Astrocyte (in vitro differentiated cells and primary cell): Measurements from ENCODE around the gene ST6GALNAC3. TPM values are rescaled to one million over a fixed set of nuclear protein-coding genes. Genes with fewer than 3 reads are reported as not detected.

Experiments
- DNase-seq: peaks from one replicate; pipeline ENCODE4 v3.0.0-alpha.2; 2010; ENCODE audit warnings: low read depth
- FAIRE-seq: peaks from 2 replicates; lab custom pipeline; 2011; peaks lifted over from hg19 to GRCh38; lab: Jason Lieb, UNC
- H2AFZ ChIP-seq: 2 replicates; pipeline ENCODE4 v1.6.0; 2012; ENCODE audit warnings: low read depth, low read length, inconsistent platforms
- H3K27ac ChIP-seq: 2 replicates; pipeline ENCODE4 v1.5.1; 2011; ENCODE audit warnings: low read depth, low read length, inconsistent platforms
- H3K27me3 ChIP-seq: 2 replicates; pipeline ENCODE4 v1.6.0; 2011; ENCODE audit warnings: low read length, inconsistent platforms; ENCODE audit not compliant: insufficient read depth
- H3K36me3 ChIP-seq: 2 replicates; pipeline ENCODE4 v1.5.1; 2011; ENCODE audit warnings: low read length, inconsistent platforms; ENCODE audit not compliant: insufficient read depth
- H3K4me1 ChIP-seq: 2 replicates; pipeline ENCODE4 v1.5.1; 2011; ENCODE audit warnings: low read length, inconsistent platforms; ENCODE audit not compliant: insufficient read depth
- H3K4me2 ChIP-seq: 2 replicates; pipeline ENCODE4 v1.6.0; 2012; ENCODE audit warnings: low read length, inconsistent platforms
- H3K4me3 ChIP-seq: 2 replicates; pipeline ENCODE4 v1.5.1; 2011; ENCODE audit warnings: low read depth, mild to moderate bottlenecking, low read length, inconsistent platforms; ENCODE audit not compliant: insufficient read depth
- H3K79me2 ChIP-seq: 2 replicates; pipeline ENCODE4 v1.6.0; 2012; ENCODE audit warnings: mild to moderate bottlenecking, low read length, inconsistent platforms; ENCODE audit not compliant: insufficient read depth
- H3K9ac ChIP-seq: 2 replicates; pipeline ENCODE4 v1.6.0; 2012; ENCODE audit warnings: mild to moderate bottlenecking, low read length, inconsistent platforms
- H3K9me3 ChIP-seq: 2 replicates; pipeline ENCODE4 v1.5.1; 2012; ENCODE audit warnings: low read depth, mild to moderate bottlenecking, low read length, inconsistent platforms; ENCODE audit not compliant: insufficient read depth
- H4K20me1 ChIP-seq: 2 replicates; pipeline ENCODE4 v1.6.0; 2012; ENCODE audit warnings: low read length, inconsistent platforms; ENCODE audit not compliant: insufficient read depth
- H3K27ac Mint-ChIP-seq: one replicate; pipeline ENCODE4 v1.8.0; 2021; ENCODE audit warnings: mild to moderate bottlenecking, mixed read lengths; ENCODE audit not compliant: unreplicated experiment
- H3K27me3 Mint-ChIP-seq: one replicate; pipeline ENCODE4 v1.8.0; 2021; ENCODE audit warnings: low read depth, mixed read lengths; ENCODE audit not compliant: unreplicated experiment
- H3K36me3 Mint-ChIP-seq: one replicate; pipeline ENCODE4 v1.8.0; 2021; ENCODE audit warnings: low read depth, mixed read lengths; ENCODE audit not compliant: unreplicated experiment
- H3K4me1 Mint-ChIP-seq: one replicate; pipeline ENCODE4 v1.8.0; 2021; ENCODE audit warnings: low read depth, mixed read lengths; ENCODE audit not compliant: unreplicated experiment
- H3K4me3 Mint-ChIP-seq: one replicate; pipeline ENCODE4 v1.8.0; 2021; ENCODE audit warnings: mild to moderate bottlenecking, moderate library complexity, mixed read lengths; ENCODE audit not compliant: unreplicated experiment
- H3K9me3 Mint-ChIP-seq: one replicate; pipeline ENCODE4 v1.8.0; 2021; ENCODE audit warnings: mild to moderate bottlenecking, mixed read lengths; ENCODE audit not compliant: unreplicated experiment
- EZH2 ChIP-seq: IDR thresholded peaks from 2 replicates; pipeline ENCODE4 v1.6.1; 2012; ENCODE audit warnings: mild to moderate bottlenecking, low read length, inconsistent platforms; ENCODE audit not compliant: insufficient read depth
- total RNA-seq: library from RNA; stranded (reverse); gene quantifications from 2 replicates; pipeline ENCODE4 v1.2.1, GENCODE V29; 2021
- TF ChIP-seq, protein P1 (sequence below): IDR thresholded peaks from 2 replicates; pipeline ENCODE4 v1.5.1; 2011; ENCODE audit warnings: low read depth, mild to moderate bottlenecking, inconsistent platforms, low read length, moderate library complexity; ENCODE audit not compliant: insufficient read depth

The ST6GALNAC3 gene
- total RNA-seq, 1 donor from 2014 or later, result 3.2 TPM

DNA sequence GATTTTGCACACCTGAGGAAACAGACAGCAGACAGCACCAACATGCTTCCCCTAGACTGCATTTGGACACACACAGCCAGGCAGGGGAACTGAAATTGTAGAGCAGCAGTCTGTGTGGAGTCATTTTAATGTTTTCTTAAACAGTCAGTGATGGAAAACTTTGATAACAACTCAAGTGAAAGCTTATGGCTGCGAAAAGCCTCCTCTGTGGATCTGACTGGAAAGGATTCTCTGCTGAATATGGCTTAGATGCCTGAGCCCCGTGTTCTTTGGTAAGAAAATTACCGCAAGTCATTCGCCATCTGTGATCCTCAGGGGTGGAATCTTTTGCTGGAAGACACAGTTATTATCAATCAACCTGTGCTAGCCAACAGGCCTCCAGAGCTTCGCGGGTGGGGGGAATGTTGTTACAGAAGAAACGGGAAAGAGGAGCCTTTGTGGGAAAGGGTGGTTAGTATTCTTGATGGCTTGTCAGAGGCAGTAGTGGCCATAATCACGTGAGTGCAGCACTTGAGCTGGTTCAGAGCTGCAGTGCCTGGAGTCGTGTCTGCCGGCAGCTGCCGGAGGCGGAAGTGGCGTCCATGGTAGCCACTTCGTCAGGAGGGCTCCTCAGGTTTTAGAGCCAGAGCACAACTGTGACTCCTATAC, 204.7 kb downstream of the ST6GALNAC3 start:
- H3K4me1 ChIP-seq, result peaks cover 3% of the 10 kb centered on the region
- H3K4me3 ChIP-seq, result no peak overlapping the region
- no peak overlapping the region for H3K9ac ChIP-seq
- TF ChIP-seq EZH2, result no peak
- TF ChIP-seq, protein P1, sequence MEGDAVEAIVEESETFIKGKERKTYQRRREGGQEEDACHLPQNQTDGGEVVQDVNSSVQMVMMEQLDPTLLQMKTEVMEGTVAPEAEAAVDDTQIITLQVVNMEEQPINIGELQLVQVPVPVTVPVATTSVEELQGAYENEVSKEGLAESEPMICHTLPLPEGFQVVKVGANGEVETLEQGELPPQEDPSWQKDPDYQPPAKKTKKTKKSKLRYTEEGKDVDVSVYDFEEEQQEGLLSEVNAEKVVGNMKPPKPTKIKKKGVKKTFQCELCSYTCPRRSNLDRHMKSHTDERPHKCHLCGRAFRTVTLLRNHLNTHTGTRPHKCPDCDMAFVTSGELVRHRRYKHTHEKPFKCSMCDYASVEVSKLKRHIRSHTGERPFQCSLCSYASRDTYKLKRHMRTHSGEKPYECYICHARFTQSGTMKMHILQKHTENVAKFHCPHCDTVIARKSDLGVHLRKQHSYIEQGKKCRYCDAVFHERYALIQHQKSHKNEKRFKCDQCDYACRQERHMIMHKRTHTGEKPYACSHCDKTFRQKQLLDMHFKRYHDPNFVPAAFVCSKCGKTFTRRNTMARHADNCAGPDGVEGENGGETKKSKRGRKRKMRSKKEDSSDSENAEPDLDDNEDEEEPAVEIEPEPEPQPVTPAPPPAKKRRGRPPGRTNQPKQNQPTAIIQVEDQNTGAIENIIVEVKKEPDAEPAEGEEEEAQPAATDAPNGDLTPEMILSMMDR, result no peak
- Mint-ChIP-seq H3K27me3 (no peaks in the 10 kb centered on the region), H3K9me3 (no peaks in the 10 kb centered on the region), H3K4me3 (no peak overlapping the region), H3K27ac (no peak overlapping the region), H3K4me1 (peaks cover 2% of the 10 kb centered on the region), H3K36me3 (no peaks in the 10 kb centered on the region)
- no peaks in the 10 kb centered on the region for H4K20me1 ChIP-seq
- no peak for FAIRE-seq
- H3K9me3 ChIP-seq, result no peaks in the 10 kb centered on the region
- H2AFZ ChIP-seq, result peak overlapping the region; percentile 58
- peak overlapping the region; percentile 41 for H3K4me2 ChIP-seq
- H3K79me2 ChIP-seq, result no peaks in the 10 kb centered on the region
- no peaks in the 10 kb centered on the region for H3K27me3 ChIP-seq
- H3K27ac ChIP-seq, result no peak overlapping the region
- peak; percentile 43 for DNase-seq
- H3K36me3 ChIP-seq, result no peaks in the 10 kb centered on the region

DNA sequence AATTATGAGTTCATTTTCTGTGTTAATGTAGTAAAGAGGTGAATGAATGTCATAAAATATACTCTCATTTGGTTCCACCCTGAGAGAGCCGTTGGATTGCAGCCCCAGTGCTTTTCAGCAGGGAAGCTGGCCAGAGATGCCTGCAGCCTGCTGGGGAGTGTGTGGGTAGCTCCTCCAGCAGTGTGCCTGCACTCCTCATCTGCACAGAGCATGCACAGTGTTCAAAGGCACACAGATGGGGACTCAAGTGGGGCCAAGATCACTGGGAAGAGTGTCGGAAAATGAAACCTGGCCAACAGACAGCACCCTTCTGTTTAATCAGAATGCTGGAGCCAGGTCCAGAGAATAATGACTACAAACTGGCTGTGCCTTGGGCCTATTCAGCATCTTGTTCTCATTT, 206.8 kb downstream of the ST6GALNAC3 start:
- H3K36me3 ChIP-seq, result no peaks in the 10 kb centered on the region
- no peaks in the 10 kb centered on the region for H3K27me3 ChIP-seq
- TF ChIP-seq, protein P1, result no peak
- TF ChIP-seq EZH2, result no peak
- Mint-ChIP-seq H3K4me3 (no peak overlapping the region), H3K36me3 (no peaks in the 10 kb centered on the region), H3K9me3 (no peaks in the 10 kb centered on the region), H3K27me3 (no peaks in the 10 kb centered on the region), H3K4me1 (no peaks in the 10 kb centered on the region), H3K27ac (no peak overlapping the region)
- no peak overlapping the region for H3K4me3 ChIP-seq
- DNase-seq (no peak), FAIRE-seq (no peak)
- no peak overlapping the region for H3K9ac ChIP-seq
- H3K79me2 ChIP-seq, result no peaks in the 10 kb centered on the region
- H4K20me1 ChIP-seq, result no peaks in the 10 kb centered on the region
- H3K4me1 ChIP-seq, result peaks cover 3% of the 10 kb centered on the region
- no peak overlapping the region for H3K4me2 ChIP-seq
- H3K9me3 ChIP-seq, result no peaks in the 10 kb centered on the region
- H2AFZ ChIP-seq, result no peak overlapping the region
- H3K27ac ChIP-seq, result no peak overlapping the region

GRCh38 chr1:76284842-76285241, 210.3 kb downstream of the ST6GALNAC3 start:
- no peaks in the 10 kb centered on the region for H3K9me3 ChIP-seq
- no peak overlapping the region for H3K4me3 ChIP-seq
- H3K4me3 Mint-ChIP-seq, result no peak overlapping the region
- DNase-seq (no peak), FAIRE-seq (no peak)
- no peaks in the 10 kb centered on the region for H3K27me3 Mint-ChIP-seq
- no peaks in the 10 kb centered on the region for H3K79me2 ChIP-seq
- no peak overlapping the region for H3K9ac ChIP-seq
- no peaks in the 10 kb centered on the region for H4K20me1 ChIP-seq
- no peaks in the 10 kb centered on the region for H3K36me3 ChIP-seq
- no peak overlapping the region for H3K4me2 ChIP-seq
- no peaks in the 10 kb centered on the region for H3K4me1 ChIP-seq
- H2AFZ ChIP-seq, result no peak overlapping the region
- H3K27me3 ChIP-seq, result no peaks in the 10 kb centered on the region
- H3K4me1 Mint-ChIP-seq, result no peaks in the 10 kb centered on the region
- TF ChIP-seq, protein P1, result no peak
- TF ChIP-seq EZH2, result no peak
- no peaks in the 10 kb centered on the region for H3K9me3 Mint-ChIP-seq
- H3K27ac ChIP-seq, result no peak overlapping the region
- no peaks in the 10 kb centered on the region for H3K36me3 Mint-ChIP-seq
- H3K27ac Mint-ChIP-seq, result no peak overlapping the region
